Glutamatergic neuron (in vitro differentiated cells): ENCODE results near the gene PRXL2B. TPM values are rescaled to one million over a fixed set of nuclear protein-coding genes. Genes with fewer than 3 reads are reported as not detected.
A peak's percentile ranks its signal among the peaks of the same experiment; 100 is the strongest.

Experiments used
- DNase-seq: peaks from one replicate; pipeline ENCODE4 v3.0.0; 2022
- H3K27ac Mint-ChIP-seq: one replicate; pipeline ENCODE4 v1.8.0; 2020; ENCODE audit warnings: mild to moderate bottlenecking, mixed read lengths, inconsistent platforms; ENCODE audit not compliant: unreplicated experiment
- H3K27me3 Mint-ChIP-seq: one replicate; pipeline ENCODE4 v1.8.0; 2020; ENCODE audit warnings: mild to moderate bottlenecking, moderate library complexity, mixed read lengths, inconsistent platforms; ENCODE audit not compliant: unreplicated experiment
- H3K36me3 Mint-ChIP-seq: one replicate; pipeline ENCODE4 v1.8.0; 2020; ENCODE audit warnings: mild to moderate bottlenecking, mixed read lengths, inconsistent platforms; ENCODE audit not compliant: unreplicated experiment
- H3K4me1 Mint-ChIP-seq: one replicate; pipeline ENCODE4 v1.8.0; 2020; ENCODE audit warnings: mild to moderate bottlenecking, low read depth, mixed read lengths, inconsistent platforms; ENCODE audit not compliant: unreplicated experiment
- H3K4me3 Mint-ChIP-seq: one replicate; pipeline ENCODE4 v1.8.0; 2020; ENCODE audit warnings: mild to moderate bottlenecking, mixed read lengths, inconsistent platforms; ENCODE audit not compliant: unreplicated experiment
- H3K9me3 Mint-ChIP-seq: one replicate; pipeline ENCODE4 v1.8.0; 2020; ENCODE audit warnings: mild to moderate bottlenecking, moderate library complexity, mixed read lengths, inconsistent platforms; ENCODE audit not compliant: unreplicated experiment
- total RNA-seq: library from RNA; stranded (reverse); fragmentation: NEBNext Ultra II Directional; extraction: Animal tissue kit (Norgen Biotek cat#: 25700); gene quantifications from one replicate; pipeline ENCODE4 v1.2.1, GENCODE V29; 2021; ENCODE audit not compliant: unreplicated experiment
- TF ChIP-seq, protein P1 (sequence below): fragments of 200-600 bp; sonication (generic); IDR thresholded peaks from one replicate; pipeline ENCODE4 v1.5.0; 2021; ENCODE audit not compliant: partially characterized antibody, unreplicated experiment

The PRXL2B gene
- total RNA-seq, 1 donor from 2014 or later: 46.1 TPM

DNA sequence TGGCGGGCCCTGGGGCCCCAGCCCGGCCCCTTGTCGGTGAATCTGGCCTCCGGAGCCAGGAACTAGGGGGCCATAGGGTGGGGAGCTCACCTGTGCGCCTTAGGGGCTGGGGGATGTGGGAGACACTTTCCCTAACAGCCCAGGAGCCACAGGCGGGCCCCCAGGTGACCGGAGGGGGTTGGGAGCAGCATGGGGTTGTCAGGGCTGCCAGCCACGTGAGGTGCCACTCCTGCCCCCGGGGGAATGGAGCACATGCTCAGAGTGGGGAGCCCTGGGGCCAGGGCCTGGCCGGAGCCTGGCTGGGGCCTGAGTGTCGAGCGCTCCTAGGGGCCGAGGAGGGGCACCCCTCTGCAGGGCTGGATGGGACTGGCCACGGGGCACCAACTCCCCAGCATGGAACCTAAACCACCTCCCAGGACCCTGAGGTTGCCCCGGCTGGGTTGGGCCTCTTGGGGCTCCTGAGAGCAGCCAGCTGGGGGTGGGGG is 19.9 kb downstream of the PRXL2B start:
- Mint-ChIP-seq H3K4me1 (no peaks in the 10 kb centered on the region), H3K27me3 (no peaks in the 10 kb centered on the region), H3K9me3 (peaks cover 3% of the 10 kb centered on the region), H3K4me3 (no peak overlapping the region), H3K36me3 (peaks cover 6% of the 10 kb centered on the region), H3K27ac (no peak overlapping the region)
- no peak for DNase-seq
- TF ChIP-seq, protein P1, sequence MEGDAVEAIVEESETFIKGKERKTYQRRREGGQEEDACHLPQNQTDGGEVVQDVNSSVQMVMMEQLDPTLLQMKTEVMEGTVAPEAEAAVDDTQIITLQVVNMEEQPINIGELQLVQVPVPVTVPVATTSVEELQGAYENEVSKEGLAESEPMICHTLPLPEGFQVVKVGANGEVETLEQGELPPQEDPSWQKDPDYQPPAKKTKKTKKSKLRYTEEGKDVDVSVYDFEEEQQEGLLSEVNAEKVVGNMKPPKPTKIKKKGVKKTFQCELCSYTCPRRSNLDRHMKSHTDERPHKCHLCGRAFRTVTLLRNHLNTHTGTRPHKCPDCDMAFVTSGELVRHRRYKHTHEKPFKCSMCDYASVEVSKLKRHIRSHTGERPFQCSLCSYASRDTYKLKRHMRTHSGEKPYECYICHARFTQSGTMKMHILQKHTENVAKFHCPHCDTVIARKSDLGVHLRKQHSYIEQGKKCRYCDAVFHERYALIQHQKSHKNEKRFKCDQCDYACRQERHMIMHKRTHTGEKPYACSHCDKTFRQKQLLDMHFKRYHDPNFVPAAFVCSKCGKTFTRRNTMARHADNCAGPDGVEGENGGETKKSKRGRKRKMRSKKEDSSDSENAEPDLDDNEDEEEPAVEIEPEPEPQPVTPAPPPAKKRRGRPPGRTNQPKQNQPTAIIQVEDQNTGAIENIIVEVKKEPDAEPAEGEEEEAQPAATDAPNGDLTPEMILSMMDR: no peak

DNA sequence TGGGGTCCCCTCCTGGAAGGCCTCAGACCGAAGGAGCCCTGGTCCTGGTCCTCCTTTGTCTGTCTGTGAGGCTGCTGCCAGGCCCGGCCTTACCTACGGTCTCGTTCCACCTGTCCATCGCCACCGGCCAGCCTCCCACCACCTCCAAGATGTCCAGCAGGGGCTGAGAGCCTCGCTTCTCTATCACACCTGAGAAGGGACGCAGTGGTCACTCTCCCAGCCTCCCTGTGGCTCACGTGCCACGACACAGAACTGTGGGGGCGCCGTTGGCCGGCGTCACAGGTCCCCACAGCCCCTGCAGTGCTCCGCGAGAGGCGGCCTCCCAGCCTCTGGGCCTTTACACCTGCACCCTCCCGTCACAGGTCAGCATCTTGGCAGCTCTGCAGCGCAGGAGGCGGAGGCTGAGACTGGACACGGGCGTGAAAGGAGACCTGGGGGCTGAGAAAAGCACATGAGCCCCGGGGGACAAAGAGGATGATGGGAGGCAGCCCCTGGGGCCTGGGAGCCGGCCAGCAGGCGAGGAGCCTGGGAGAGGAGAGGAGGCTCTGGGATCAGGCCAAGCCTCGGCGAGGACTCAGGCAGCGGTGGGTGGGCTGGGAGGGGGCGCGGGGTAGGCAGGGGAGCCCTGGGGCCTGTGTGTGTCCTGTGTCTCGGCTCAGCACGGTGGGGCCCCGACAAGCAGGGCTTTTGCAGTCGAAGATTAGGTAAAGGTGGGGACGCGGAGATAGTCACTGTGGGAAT is 20.5 kb downstream of the PRXL2B start:
- H3K27ac Mint-ChIP-seq: no peak overlapping the region
- peaks cover 5% of the 10 kb centered on the region for H3K36me3 Mint-ChIP-seq
- H3K27me3 Mint-ChIP-seq: no peaks in the 10 kb centered on the region
- H3K9me3 Mint-ChIP-seq: peaks cover 3% of the 10 kb centered on the region
- H3K4me3 Mint-ChIP-seq: no peak overlapping the region
- peak; percentile 14 for DNase-seq
- H3K4me1 Mint-ChIP-seq: no peaks in the 10 kb centered on the region
- TF ChIP-seq, protein P1: no peak

DNA sequence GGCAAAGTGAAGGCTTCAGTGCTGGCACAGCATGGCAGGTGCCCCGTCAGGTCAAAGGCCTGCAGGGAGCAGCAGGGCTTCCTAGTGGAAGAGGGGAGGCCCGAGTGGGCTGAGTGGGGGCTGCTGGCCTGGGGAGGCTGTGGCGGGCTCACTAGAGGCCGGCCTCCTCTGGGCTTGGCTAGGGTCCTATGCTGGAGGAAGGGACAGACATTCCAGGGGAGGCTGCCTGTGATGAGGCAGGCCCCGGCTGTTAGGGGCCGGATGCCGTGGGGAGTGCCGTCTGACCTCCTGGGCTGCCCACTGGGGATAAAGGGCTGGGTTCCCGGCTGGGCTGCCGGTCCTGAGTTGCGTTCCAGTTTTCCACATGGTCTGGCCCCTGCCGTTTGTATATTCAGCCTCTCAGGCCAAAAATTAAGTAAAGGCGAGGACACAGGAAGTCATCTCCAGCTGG is 21.1 kb downstream of the PRXL2B start:
- TF ChIP-seq, protein P1: no peak
- Mint-ChIP-seq H3K27ac (no peak overlapping the region), H3K36me3 (no peaks in the 10 kb centered on the region)

DNA sequence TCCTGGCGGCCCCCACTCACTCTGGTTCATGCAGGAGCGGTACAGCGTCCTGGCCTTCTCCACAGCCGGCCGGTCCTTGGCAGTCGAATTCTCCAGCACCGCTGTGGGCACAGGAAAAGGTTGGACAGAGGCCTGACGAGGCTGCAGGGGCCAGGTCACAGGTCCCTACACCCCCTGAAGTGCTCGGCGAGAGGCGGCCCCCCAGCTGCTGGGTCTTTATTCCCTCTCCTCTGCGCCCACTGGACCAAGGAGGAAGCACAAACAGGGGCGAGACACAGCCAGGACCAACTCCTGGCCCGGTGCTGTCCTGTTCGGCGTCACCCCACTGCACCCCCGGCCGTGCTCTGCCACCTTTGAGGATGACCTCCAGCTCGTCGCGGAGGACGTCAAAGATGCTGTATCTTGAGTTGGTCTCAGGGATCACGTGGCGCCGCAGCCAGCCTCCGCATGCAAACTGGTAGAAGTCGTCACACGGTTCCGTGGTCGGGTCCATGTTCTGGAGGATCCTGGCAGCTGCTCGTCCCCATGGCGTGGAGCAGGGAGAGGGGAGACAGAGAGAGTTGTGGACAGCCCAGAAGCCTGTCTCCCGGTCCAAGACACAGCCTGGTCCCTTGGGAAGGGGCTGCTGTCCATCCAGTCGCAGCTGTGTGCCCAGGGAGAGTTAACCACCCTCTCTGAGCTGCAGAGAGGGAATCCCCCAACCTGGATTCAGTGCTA is 22.9 kb downstream of the PRXL2B start:
- no peaks in the 10 kb centered on the region for H3K4me1 Mint-ChIP-seq
- peak; percentile 15 for DNase-seq
- H3K9me3 Mint-ChIP-seq: peaks cover 6% of the 10 kb centered on the region
- H3K36me3 Mint-ChIP-seq: peaks cover 5% of the 10 kb centered on the region
- no peak overlapping the region for H3K4me3 Mint-ChIP-seq
- no peak overlapping the region for H3K27ac Mint-ChIP-seq
- TF ChIP-seq, protein P1: no peak
- no peaks in the 10 kb centered on the region for H3K27me3 Mint-ChIP-seq

More for the DNA sequence above, 21.1 kb downstream of the PRXL2B start:
- H3K4me3 Mint-ChIP-seq: no peak overlapping the region
- DNase-seq: no peak
- no peaks in the 10 kb centered on the region for H3K27me3 Mint-ChIP-seq
- H3K4me1 Mint-ChIP-seq: no peaks in the 10 kb centered on the region
- peaks cover 3% of the 10 kb centered on the region for H3K9me3 Mint-ChIP-seq
